NB4 (cell line): ENCODE measurements around the gene CXCR4.

Experiments used
- CTCF ChIP-seq: IDR thresholded peaks from one replicate; pipeline ENCODE4 v1.5.1; 2012; ENCODE audit warnings: low read depth, low read length
- MAX ChIP-seq: IDR thresholded peaks from 2 replicates; pipeline ENCODE4 v1.6.1; 2011; ENCODE audit warnings: low read depth, low read length
- POLR2A ChIP-seq: IDR thresholded peaks from 2 replicates; pipeline ENCODE4 v1.6.1; 2011; ENCODE audit warnings: mild to moderate bottlenecking; ENCODE audit not compliant: insufficient read length; ENCODE audit errors: extremely low read depth

GRCh38 chr2:136134126-136134525 lies 16.2 kb upstream of the CXCR4 start:
- TF ChIP-seq CTCF (no peak), POLR2A (no peak), MAX (no peak)
